ENCODE results near the gene NOL11. TPM values are rescaled to one million over a fixed set of nuclear protein-coding genes. Genes with fewer than 3 reads are reported as not detected.

Gene NOL11
- total and polyA plus RNA-seq, 2 donors from 2014 or later = 37.3 to 40.8 TPM

GRCh38 chr17:67785122-67785477 lies 67.4 kb downstream of the NOL11 start:
- H3K36me3 ChIP-seq (ENCODE audit: control insufficient read depth in 2 of 3, insufficient read depth in 3 of 3, low read length in 3 of 3) = no peaks in the 10 kb centered on the region
- DNase-seq = no peak
- H3K27me3 ChIP-seq (ENCODE audit: control insufficient read depth, insufficient read depth, low read length) = no peaks in the 10 kb centered on the region
- no peak overlapping the region for H3K27ac ChIP-seq (ENCODE audit: low read depth in 2 of 2, low read length in 2 of 2)
- H3K4me1 ChIP-seq (ENCODE audit: control insufficient read depth in 2 of 3, insufficient read depth in 2 of 3, low read depth in 1 of 3, low read length in 3 of 3) = no peaks in the 10 kb centered on the region
- TF ChIP-seq CTCF (IDR thresholded peaks at IDR 0.05; ENCODE audit: borderline replicate concordance, extremely low read depth, insufficient read depth) = no peak
- no peak overlapping the region for H3K4me3 ChIP-seq (ENCODE audit: low read length in 3 of 3)
- intact Hi-C loops (cut with DNase I) = no loop called here
- H3K9ac ChIP-seq (ENCODE audit: low read length in 3 of 3) = no peak overlapping the region
- no peak for FAIRE-seq
- no peaks in the 10 kb centered on the region for H3K9me3 ChIP-seq (ENCODE audit: control insufficient read depth in 2 of 3, insufficient read depth in 1 of 3, low read length in 3 of 3)

- no peaks in the 10 kb centered on the region for H3K27me3 ChIP-seq (ENCODE audit: control insufficient read depth, insufficient read depth, low read length)
- no peak for DNase-seq
- no peaks in the 10 kb centered on the region for H3K9me3 ChIP-seq (ENCODE audit: control insufficient read depth in 2 of 3, insufficient read depth in 1 of 3, low read length in 3 of 3)
- no peak overlapping the region for H3K27ac ChIP-seq (ENCODE audit: low read depth in 2 of 2, low read length in 2 of 2)
- no peak for TF ChIP-seq CTCF (IDR thresholded peaks at IDR 0.05; ENCODE audit: borderline replicate concordance, extremely low read depth, insufficient read depth)
- intact Hi-C loops (cut with DNase I) = no loop called here
- H3K9ac ChIP-seq (ENCODE audit: low read length in 3 of 3) = no peak overlapping the region
- no peaks in the 10 kb centered on the region for H3K4me1 ChIP-seq (ENCODE audit: control insufficient read depth in 2 of 3, insufficient read depth in 2 of 3, low read depth in 1 of 3, low read length in 3 of 3)
- H3K4me3 ChIP-seq (ENCODE audit: low read length in 3 of 3) = no peak overlapping the region
- FAIRE-seq = no peak
- H3K36me3 ChIP-seq (ENCODE audit: control insufficient read depth in 2 of 3, insufficient read depth in 3 of 3, low read length in 3 of 3) = no peaks in the 10 kb centered on the region
Measured at GRCh38 chr17:67785504-67785903, 67.8 kb downstream of the NOL11 start.

Other genes starting within 250 kb of the NOL11 start
- gene BPTF, start 107.6 kb downstream of the NOL11 start, total RNA-seq = 103 TPM
- 14.6 TPM for gene BPTF, start 107.6 kb downstream of the NOL11 start, polyA plus RNA-seq (ENCODE audit: insufficient read depth, low read depth, low replicate concordance)